ENCODE results near the gene ARHGAP30.
A peak's percentile ranks its signal among the peaks of the same experiment; 100 is the strongest.

ARHGAP30 gene

GRCh38 chr1:161090617-161091016 lies 20.9 kb upstream of the ARHGAP30 start:
- DNase-seq, result no peak

GRCh38 chr1:161089938-161090337 lies 20.2 kb upstream of the ARHGAP30 start:
- no peak for DNase-seq

GRCh38 chr1:161089251-161089924 lies 19.7 kb upstream of the ARHGAP30 start, which contains the start of gene NECTIN4:
TSS of gene NECTIN4 (minus strand) at chr1:161089558. CDS start at chr1:161089296, 262 bp downstream.
- DNase-seq, result no peak

- DNase-seq, result no peak
Observed at GRCh38 chr1:161088587-161089110, 19.0 kb upstream of the ARHGAP30 start.

GRCh38 chr1:161086457-161086856 lies 16.8 kb upstream of the ARHGAP30 start:
- DNase-seq, result no peak

GRCh38 chr1:161085165-161085564 lies 15.5 kb upstream of the ARHGAP30 start:
- no peak for DNase-seq

GRCh38 chr1:161084597-161084988 lies 14.9 kb upstream of the ARHGAP30 start:
- no peak for DNase-seq

DNA sequence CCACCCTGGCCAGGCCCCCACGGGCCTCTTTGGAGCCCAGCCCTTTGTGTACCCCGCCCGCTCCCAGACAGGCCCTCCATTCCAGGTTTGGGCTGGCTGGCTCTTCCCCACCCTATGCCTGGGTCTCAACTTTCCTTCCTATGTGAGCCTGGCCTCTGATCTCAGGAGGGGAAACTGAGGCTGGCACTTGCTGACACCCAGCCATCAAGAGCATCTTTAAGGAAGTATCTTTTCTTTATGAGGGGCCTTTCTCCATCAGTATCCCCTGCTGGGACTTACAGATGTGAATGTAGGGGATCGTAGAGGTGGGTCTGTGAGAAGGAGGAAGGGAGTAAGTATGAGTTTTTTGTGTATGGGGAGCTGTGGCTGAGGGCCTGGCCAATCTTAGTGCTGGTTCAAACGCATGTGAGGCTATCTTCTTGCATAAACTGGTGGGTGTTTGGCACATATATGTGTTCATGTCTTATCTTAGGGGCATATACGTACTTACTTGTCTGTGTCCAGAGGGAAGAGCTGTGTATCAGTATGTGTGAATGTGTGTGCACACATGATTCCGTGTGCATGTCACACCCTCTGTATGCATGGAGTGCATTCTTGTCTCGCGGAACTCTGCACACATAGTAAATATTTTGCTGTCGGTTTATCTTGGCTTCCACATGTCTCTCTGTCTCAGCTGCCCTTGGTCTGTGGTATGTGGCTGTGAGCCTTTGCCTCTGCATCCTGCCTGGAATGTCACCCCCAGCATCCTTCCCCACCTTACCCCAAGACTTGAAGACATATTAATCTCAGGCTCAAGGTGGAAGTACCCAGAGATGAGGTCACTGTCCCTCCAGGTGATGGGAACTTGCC lies 14.3 kb upstream of the ARHGAP30 start:
- no peak for DNase-seq

DNA sequence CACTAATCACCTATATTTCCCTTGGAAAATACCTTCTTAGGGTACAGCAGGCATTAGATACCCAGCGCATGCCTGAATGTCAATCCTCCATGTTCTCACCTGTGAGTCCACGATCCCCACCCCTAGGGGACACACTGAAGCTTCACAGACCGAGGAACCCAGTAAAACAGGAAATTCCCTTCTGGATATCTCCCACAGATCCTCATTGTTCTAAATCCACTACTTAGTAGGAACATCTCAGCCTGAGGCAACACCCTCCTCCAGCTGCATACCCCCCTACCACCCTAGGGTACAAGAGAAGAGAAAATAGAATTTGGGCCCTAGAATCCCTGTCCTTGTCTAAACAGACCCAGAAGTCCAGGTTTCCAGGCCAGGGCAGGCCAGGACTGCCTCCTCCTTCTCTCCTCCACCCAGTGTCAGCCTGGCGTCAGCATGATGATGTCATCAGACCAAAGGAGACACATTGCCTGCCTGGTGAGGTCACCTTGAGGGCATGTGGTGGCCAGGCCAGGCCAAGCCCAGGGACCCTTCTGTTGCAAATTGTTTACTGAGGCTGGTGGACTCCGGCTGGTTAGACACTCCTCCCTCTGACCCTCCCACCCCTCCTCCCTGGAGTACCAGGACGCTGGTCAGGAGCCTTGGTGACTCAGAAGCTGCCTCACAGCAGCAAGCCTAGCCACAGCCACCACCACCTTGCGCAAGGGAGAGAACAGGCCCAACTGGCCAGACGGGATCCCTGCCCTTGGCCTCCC lies 13.5 kb upstream of the ARHGAP30 start:
- no peak for DNase-seq

DNA sequence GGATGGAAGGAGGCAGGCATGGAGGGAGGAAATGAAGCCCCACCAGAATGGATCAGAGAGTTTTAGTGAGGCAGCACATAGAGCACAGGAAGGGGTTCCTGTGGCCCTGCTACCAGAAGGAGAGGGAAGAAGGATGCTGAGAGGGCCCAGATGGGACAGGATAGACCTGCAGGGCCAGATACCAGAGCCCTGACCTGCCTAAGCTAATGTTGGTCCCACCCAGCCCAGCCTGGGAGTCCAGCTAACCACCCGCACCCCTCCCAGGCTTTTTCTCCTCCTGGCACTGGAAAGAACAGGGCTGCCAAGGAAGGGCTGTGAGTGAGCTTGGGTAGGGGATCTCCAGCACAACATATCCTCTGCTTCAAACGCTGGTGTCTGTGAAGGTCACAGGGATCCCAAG lies 12.8 kb upstream of the ARHGAP30 start:
- no peak for DNase-seq

GRCh38 chr1:161081519-161081918 lies 11.8 kb upstream of the ARHGAP30 start:
- no peak for DNase-seq

GRCh38 chr1:161080441-161081405 lies 11.0 kb upstream of the ARHGAP30 start:
- no peak for DNase-seq

DNA sequence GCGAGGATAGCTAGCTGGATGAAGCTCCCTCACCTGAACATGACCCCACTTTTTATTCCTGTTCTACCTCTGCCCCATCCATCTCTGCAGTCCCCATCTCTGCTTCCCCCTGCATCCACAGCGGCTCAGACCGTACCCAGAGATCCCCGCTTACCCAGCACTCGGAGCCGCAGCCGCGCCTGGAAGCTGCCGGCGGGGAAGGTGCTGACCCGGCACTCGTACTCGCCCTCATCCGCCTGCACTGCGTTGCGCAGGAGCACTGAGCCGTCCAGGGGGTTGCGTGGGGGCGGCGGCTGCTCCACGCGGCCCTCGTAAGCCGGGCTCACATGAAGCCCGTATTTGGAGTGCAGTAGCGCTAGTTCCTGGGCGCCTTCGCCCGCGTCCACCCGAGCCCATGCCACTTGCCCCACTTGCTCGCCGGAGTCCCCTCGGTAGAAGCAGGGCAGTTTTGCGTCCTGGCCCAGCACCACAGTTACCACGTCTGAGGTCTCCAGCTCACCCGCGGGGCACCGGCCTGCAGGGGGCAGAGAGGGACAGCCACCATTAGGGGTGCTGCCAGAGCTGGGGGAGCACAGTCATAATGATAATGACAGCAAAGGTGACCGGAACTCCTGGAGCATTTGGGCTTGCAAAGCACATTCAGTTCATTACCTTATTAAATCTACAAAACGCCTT lies 9.9 kb upstream of the ARHGAP30 start:
- DNase-seq, result no peak

- DNase-seq, result no peak
Observed at GRCh38 chr1:161077426-161077825, 7.7 kb upstream of the ARHGAP30 start.

DNA sequence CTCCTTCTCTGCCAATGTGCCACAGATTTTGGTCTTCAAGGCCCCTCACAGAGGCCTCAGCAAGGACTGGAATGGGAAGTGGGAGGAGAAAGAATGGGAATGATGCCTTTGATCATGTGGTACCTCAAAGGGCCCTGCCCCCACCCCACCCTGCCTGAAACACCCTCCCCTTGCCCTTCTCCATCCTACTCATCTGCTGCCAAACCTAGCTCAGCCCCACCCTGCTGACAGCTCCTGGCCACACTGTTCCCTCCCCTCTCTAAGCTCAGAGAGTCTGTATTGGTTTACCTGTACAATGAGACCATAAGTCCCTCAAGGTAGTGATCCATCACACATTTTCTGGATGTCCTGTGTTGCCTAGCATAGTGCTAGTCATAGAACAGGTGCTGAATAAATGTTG lies 6.7 kb upstream of the ARHGAP30 start:
- DNase-seq, result no peak

DNA sequence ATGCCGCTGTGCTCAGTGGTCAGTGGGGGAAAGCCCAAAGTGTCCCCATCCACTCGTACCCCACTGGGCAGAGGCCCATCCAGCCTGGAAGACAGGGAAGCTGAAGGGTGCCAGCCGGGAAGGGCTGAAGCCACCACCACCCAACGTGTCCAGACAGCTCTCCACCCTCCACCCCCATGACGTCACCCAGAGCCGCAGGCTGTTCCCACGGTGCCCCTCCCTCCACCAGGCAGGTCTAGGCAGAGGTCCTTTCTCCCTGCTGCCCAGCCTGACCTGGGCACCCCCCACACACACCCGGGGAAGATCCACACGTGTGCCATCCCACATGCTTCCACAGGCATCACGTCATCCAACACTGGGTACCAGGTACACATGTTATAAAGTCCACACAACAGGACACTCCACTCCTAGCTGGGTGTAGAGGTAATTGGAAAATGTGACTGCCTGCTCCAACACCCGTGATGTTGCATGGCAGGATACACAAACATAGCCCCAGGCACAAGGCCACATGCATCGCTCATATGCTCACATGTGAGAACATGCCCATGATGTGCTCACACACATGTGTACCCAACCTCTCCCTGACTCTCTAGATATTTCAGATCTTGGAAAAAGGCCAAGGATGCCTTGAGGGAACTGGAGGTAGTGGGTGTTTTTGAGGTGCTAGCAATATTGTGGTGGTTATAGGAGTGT lies 5.1 kb upstream of the ARHGAP30 start:
- no peak for DNase-seq

- no peak for DNase-seq
Observed at GRCh38 chr1:161073474-161074121, 3.9 kb upstream of the ARHGAP30 start.

GRCh38 chr1:161072751-161073449 lies 3.2 kb upstream of the ARHGAP30 start:
- DNase-seq, result no peak

DNA sequence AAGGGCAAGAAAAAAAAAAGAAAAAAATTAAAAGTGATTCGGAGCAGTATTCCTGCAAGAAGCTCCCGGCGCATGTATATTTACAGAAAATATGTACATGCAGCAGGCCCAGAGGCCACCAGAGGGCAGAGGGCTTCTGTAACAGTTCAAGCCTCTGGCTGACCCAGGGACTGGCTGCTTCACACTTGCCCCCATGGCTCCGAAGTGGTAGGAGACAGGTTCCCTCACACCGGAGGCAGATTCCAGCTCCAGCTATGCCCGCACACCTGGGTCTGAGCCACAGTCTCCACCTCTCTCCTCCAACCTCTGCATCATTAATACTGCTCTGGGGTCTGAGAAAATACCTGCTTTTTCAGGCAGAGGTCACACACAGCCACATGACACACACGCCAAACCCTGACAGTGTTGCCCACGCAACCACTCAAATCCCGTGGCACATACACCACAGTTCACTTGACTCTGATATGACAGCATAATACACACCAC lies 2.2 kb upstream of the ARHGAP30 start:
- peak; percentile 33 to 38 for DNase-seq
